NCI-H460 (cell line): ENCODE data around the gene PSRC1. TPM values are rescaled to one million over a fixed set of nuclear protein-coding genes. Genes with fewer than 3 reads are reported as not detected.

Experiments used
- DNase-seq: peaks from one replicate; pipeline ENCODE4 v3.0.0-alpha.2; 2016; ENCODE audit warnings: low read depth; ENCODE audit errors: extremely low read depth
- total RNA-seq: library from RNA; depleted of rRNA; stranded (reverse); fragments of >200 nt; shearing (Covaris generic); gene quantifications from 2 replicates; pipeline ENCODE4 v1.2.3, GENCODE V29; 2014

PSRC1 gene
- total RNA-seq, 1 experiment from 2014 or later = 28.0 TPM

- DNase-seq = peak; percentile 41
Measured at GRCh38 chr1:109248797-109249629, 33.9 kb downstream of the PSRC1 start, which contains the start of gene CELSR2. TSS of gene CELSR2 (plus strand) at chr1:109249539. CDS start at chr1:109250080, 541 bp downstream.

GRCh38 chr1:109248444-109248796 lies 34.5 kb downstream of the PSRC1 start:
- DNase-seq = no peak

- no peak for DNase-seq
Measured at GRCh38 chr1:109247401-109248365, 35.3 kb downstream of the PSRC1 start.

- DNase-seq = no peak
Measured at GRCh38 chr1:109246141-109246551, 36.8 kb downstream of the PSRC1 start.

- DNase-seq = no peak
Measured at GRCh38 chr1:109243860-109244552, 38.9 kb downstream of the PSRC1 start.

- DNase-seq = no peak
Measured at GRCh38 chr1:109243221-109243620, 39.7 kb downstream of the PSRC1 start.

- no peak for DNase-seq
Measured at GRCh38 chr1:109242387-109242786, 40.6 kb downstream of the PSRC1 start.

- DNase-seq = no peak
Measured at GRCh38 chr1:109241841-109242345, 41.1 kb downstream of the PSRC1 start.

GRCh38 chr1:109241344-109241743 lies 41.6 kb downstream of the PSRC1 start:
- DNase-seq = no peak

GRCh38 chr1:109240158-109241152 lies 42.5 kb downstream of the PSRC1 start:
- no peak for DNase-seq

GRCh38 chr1:109239409-109240068 lies 43.4 kb downstream of the PSRC1 start:
- no peak for DNase-seq

GRCh38 chr1:109239047-109239408 lies 43.9 kb downstream of the PSRC1 start:
- no peak for DNase-seq

GRCh38 chr1:109238382-109238781 lies 44.6 kb downstream of the PSRC1 start:
- no peak for DNase-seq

GRCh38 chr1:109237512-109237911 lies 45.4 kb downstream of the PSRC1 start:
- no peak for DNase-seq

- no peak for DNase-seq
Measured at GRCh38 chr1:109235137-109235536, 47.8 kb downstream of the PSRC1 start.

- DNase-seq = no peak
Measured at GRCh38 chr1:109231066-109231465, 51.9 kb downstream of the PSRC1 start.
